ENCODE results near the gene PRDM5.

DNA sequence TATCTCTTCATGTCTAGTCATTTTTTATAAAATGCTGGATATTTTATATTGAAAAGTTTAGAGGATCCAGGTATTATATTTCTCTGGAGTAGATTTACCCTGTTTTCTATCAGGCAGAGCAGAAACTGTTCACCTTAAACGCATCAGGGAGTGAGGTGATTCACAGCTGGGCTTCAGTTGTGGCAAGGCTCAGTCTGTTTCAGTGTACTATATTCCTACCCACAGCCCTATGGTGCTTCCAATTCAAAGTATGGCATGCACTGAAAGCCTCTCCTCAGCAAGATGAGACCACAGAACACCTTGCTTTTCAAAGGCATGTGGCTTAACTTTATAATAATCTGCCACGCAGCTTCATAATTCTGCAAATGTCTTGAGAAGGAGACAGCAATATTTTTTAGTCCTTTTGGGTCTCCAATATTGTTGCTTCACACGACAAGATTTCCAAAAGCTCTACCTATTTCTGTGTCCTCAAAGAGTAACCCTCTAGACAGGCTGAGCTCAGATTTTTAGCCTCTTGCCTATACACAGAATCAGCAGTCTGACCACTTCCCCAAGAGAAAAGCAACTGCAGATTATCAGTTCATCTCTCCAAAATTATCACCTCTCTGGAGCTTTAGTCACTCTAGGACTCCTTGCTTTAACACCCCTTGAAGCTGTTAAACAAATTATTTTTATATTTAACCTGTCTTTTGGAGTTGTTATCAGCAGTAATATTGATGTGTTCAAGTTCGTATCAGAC lies 24.4 kb downstream of the PRDM5 start:
- TF ChIP-seq, protein P1, sequence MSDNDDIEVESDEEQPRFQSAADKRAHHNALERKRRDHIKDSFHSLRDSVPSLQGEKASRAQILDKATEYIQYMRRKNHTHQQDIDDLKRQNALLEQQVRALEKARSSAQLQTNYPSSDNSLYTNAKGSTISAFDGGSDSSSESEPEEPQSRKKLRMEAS (IDR thresholded peaks at IDR 0.05; ENCODE audit: low read depth, low read length): no peak
- TF ChIP-seq MTA3 (IDR thresholded peaks at IDR 0.05; ENCODE audit: borderline replicate concordance, low read length) (no peak), CHD4 (IDR thresholded peaks at IDR 0.05) (no peak), RFX5 (IDR thresholded peaks at IDR 0.05; ENCODE audit: low read depth, low read length) (no peak), FOXM1 (IDR thresholded peaks at IDR 0.05; ENCODE audit: low read depth, low read length) (no peak), EP300 (IDR thresholded peaks at IDR 0.05; ENCODE audit: borderline replicate concordance in 1 of 2, control insufficient read depth in 1 of 2, low read depth in 2 of 2, low read length in 2 of 2) (no peak), POLR2AphosphoS5 (IDR thresholded peaks at IDR 0.05; ENCODE audit: low read length) (no peak)
- TF ChIP-seq, protein P2, sequence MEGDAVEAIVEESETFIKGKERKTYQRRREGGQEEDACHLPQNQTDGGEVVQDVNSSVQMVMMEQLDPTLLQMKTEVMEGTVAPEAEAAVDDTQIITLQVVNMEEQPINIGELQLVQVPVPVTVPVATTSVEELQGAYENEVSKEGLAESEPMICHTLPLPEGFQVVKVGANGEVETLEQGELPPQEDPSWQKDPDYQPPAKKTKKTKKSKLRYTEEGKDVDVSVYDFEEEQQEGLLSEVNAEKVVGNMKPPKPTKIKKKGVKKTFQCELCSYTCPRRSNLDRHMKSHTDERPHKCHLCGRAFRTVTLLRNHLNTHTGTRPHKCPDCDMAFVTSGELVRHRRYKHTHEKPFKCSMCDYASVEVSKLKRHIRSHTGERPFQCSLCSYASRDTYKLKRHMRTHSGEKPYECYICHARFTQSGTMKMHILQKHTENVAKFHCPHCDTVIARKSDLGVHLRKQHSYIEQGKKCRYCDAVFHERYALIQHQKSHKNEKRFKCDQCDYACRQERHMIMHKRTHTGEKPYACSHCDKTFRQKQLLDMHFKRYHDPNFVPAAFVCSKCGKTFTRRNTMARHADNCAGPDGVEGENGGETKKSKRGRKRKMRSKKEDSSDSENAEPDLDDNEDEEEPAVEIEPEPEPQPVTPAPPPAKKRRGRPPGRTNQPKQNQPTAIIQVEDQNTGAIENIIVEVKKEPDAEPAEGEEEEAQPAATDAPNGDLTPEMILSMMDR (IDR thresholded peaks at IDR 0.05 in 2 of 3, conservative IDR thresholded peaks at IDR 0.05 in 1 of 3; ENCODE audit: control insufficient read depth in 2 of 3, extremely low read depth in 1 of 3, insufficient read depth in 1 of 3, low read depth in 3 of 3, low read length in 3 of 3): no peak
